Duodenal mucosa (tissue), 2 donors: Measurements from ENCODE around the gene CACNA2D1.

Source experiments
- H3K27ac ChIP-seq: one replicate; pipeline ENCODE4 v1.7.0; 2013; ENCODE audit warnings: low read depth, low read length
- H3K27me3 ChIP-seq, 2 donors: one replicate each; pipeline ENCODE4 v1.7.0; 2013; ENCODE audit warnings: low read length in 2 of 2, control low read depth in 1 of 2; ENCODE audit not compliant: insufficient read depth in 2 of 2, control insufficient read depth in 1 of 2
- H3K36me3 ChIP-seq, 2 donors: one replicate each; pipeline ENCODE4 v1.7.0; 2013; ENCODE audit warnings: low read length in 2 of 2, control low read depth in 1 of 2; ENCODE audit not compliant: insufficient read depth in 2 of 2, control insufficient read depth in 1 of 2
- H3K4me1 ChIP-seq, 2 donors: one replicate each; pipeline ENCODE4 v1.7.0; 2013; ENCODE audit warnings: low read length in 2 of 2, control low read depth in 1 of 2; ENCODE audit not compliant: insufficient read depth in 2 of 2, control insufficient read depth in 1 of 2
- H3K4me3 ChIP-seq, 2 donors: one replicate each; pipeline ENCODE4 v1.7.0; 2013; ENCODE audit warnings: low read length in 2 of 2, low read depth in 1 of 2
- H3K9ac ChIP-seq, 2 donors: one replicate each; pipeline ENCODE4 v1.7.0; 2013; ENCODE audit warnings: low read length in 2 of 2, low read depth in 1 of 2
- H3K9me3 ChIP-seq, 2 donors: one replicate each; pipeline ENCODE4 v1.7.0; 2013; ENCODE audit warnings: low read length in 2 of 2, control low read depth in 1 of 2; ENCODE audit not compliant: control insufficient read depth in 1 of 2

CACNA2D1 gene

GRCh38 chr7:82358009-82358578 lies 85.5 kb downstream of the CACNA2D1 start:
- H3K9ac ChIP-seq = no peak overlapping the region
- H3K4me3 ChIP-seq = no peak overlapping the region
- no peaks in the 10 kb centered on the region for H3K9me3 ChIP-seq
- H3K36me3 ChIP-seq = no peaks in the 10 kb centered on the region
- no peak overlapping the region for H3K27ac ChIP-seq
- no peaks in the 10 kb centered on the region for H3K27me3 ChIP-seq
- no peaks in the 10 kb centered on the region for H3K4me1 ChIP-seq

- H3K9ac ChIP-seq = no peak overlapping the region
- no peaks in the 10 kb centered on the region for H3K36me3 ChIP-seq
- H3K27me3 ChIP-seq = no peaks in the 10 kb centered on the region
- no peaks in the 10 kb centered on the region for H3K9me3 ChIP-seq
- H3K4me3 ChIP-seq = no peak overlapping the region
- peaks cover 0 to 3% of the 10 kb centered on the region in 2 donors for H3K4me1 ChIP-seq
- H3K27ac ChIP-seq = no peak overlapping the region
Observed at GRCh38 chr7:82348251-82348650, 95.3 kb downstream of the CACNA2D1 start.

GRCh38 chr7:82347808-82348207 lies 95.8 kb downstream of the CACNA2D1 start:
- peaks cover 0 to 3% of the 10 kb centered on the region in 2 donors for H3K4me1 ChIP-seq
- H3K27me3 ChIP-seq = no peaks in the 10 kb centered on the region
- H3K27ac ChIP-seq = no peak overlapping the region
- no peak overlapping the region for H3K9ac ChIP-seq
- H3K4me3 ChIP-seq = no peak overlapping the region
- H3K9me3 ChIP-seq = no peaks in the 10 kb centered on the region
- H3K36me3 ChIP-seq = no peaks in the 10 kb centered on the region

- Histone ChIP-seq H3K4me1 (peaks cover 0 to 3% of the 10 kb centered on the region in 2 donors), H3K9me3 (no peaks in the 10 kb centered on the region), H3K27me3 (no peaks in the 10 kb centered on the region), H3K27ac (no peak overlapping the region), H3K4me3 (no peak overlapping the region), H3K36me3 (no peaks in the 10 kb centered on the region), H3K9ac (no peak overlapping the region)
Observed at GRCh38 chr7:82345886-82346285, 97.7 kb downstream of the CACNA2D1 start.

- Histone ChIP-seq H3K9me3 (no peaks in the 10 kb centered on the region), H3K36me3 (no peaks in the 10 kb centered on the region), H3K27ac (no peak overlapping the region), H3K9ac (no peak overlapping the region), H3K4me1 (peaks cover 0 to 3% of the 10 kb centered on the region in 2 donors), H3K27me3 (no peaks in the 10 kb centered on the region), H3K4me3 (no peak overlapping the region)
Observed at GRCh38 chr7:82343716-82344115, 99.9 kb downstream of the CACNA2D1 start.

- Histone ChIP-seq H3K27me3 (no peaks in the 10 kb centered on the region), H3K36me3 (no peaks in the 10 kb centered on the region)
Observed at GRCh38 chr7:82339958-82340357, 103.6 kb downstream of the CACNA2D1 start.

GRCh38 chr7:82335927-82336326 lies 107.7 kb downstream of the CACNA2D1 start:
- Histone ChIP-seq H3K27ac (no peak overlapping the region), H3K36me3 (no peaks in the 10 kb centered on the region), H3K4me3 (no peak overlapping the region), H3K4me1 (no peaks in the 10 kb centered on the region), H3K9me3 (no peaks in the 10 kb centered on the region), H3K9ac (no peak overlapping the region), H3K27me3 (no peaks in the 10 kb centered on the region)

More at GRCh38 chr7:82339958-82340357, 103.6 kb downstream of the CACNA2D1 start:
- Histone ChIP-seq H3K4me3 (no peak overlapping the region), H3K4me1 (no peaks in the 10 kb centered on the region), H3K9me3 (no peaks in the 10 kb centered on the region), H3K9ac (no peak overlapping the region), H3K27ac (no peak overlapping the region)

- H3K27me3 ChIP-seq = no peaks in the 10 kb centered on the region
- no peaks in the 10 kb centered on the region for H3K9me3 ChIP-seq
- no peaks in the 10 kb centered on the region for H3K36me3 ChIP-seq
- H3K27ac ChIP-seq = no peak overlapping the region
- H3K4me3 ChIP-seq = no peak overlapping the region
- no peaks in the 10 kb centered on the region for H3K4me1 ChIP-seq
- H3K9ac ChIP-seq = no peak overlapping the region
Observed at GRCh38 chr7:82335001-82335400, 108.6 kb downstream of the CACNA2D1 start.

GRCh38 chr7:82331234-82331633 lies 112.3 kb downstream of the CACNA2D1 start:
- Histone ChIP-seq H3K36me3 (no peaks in the 10 kb centered on the region), H3K9ac (no peak overlapping the region), H3K4me3 (no peak overlapping the region), H3K27ac (no peak overlapping the region), H3K27me3 (no peaks in the 10 kb centered on the region), H3K9me3 (no peaks in the 10 kb centered on the region), H3K4me1 (no peaks in the 10 kb centered on the region)

- Histone ChIP-seq H3K27ac (no peak overlapping the region), H3K4me1 (no peaks in the 10 kb centered on the region), H3K36me3 (no peaks in the 10 kb centered on the region), H3K9ac (no peak overlapping the region), H3K4me3 (no peak overlapping the region), H3K9me3 (no peaks in the 10 kb centered on the region), H3K27me3 (no peaks in the 10 kb centered on the region)
Observed at GRCh38 chr7:82330706-82331215, 112.8 kb downstream of the CACNA2D1 start.
